GM19238 (cell line): ENCODE measurements around the gene NKG7.

Source experiments
- DNase-seq: peaks from one replicate; pipeline ENCODE4 v3.0.0; 2011; ENCODE audit warnings: low spot score; ENCODE audit not compliant: insufficient read length

The NKG7 gene

DNA sequence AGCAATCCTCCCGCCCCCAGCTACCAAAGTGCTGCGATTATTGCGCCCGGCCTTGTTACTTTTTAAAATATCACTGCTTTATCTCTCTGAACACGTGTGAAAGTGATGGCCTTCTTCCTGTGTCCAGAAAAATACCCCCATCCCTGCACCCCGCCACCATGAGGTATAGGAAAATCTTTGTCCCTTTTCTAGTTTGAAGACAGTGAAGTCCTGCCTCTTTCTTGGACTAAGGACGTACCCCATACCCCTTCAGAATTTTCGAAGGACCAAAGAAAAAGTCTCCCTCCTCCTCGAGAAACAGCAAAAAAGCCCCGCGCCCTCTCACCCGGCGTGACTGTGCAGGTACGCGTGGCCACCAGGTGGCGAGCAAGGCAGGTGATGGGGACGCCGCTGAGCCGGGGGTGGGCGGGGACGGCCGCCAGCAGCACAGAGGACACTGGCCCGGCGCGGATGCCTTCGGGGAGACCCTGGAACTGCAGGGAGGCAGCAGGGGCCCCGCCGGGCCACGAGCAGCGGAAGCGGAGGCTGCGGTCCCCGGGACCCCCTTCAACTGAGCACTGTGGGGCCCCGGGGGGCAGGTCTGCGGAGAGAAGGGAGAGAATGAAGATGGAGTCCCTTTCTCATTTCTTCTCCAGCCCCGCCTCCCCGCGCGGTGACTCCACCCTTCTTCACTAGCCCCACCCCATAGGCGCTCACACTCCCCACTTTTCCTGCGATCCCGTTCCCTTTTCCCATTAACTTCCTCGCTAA is 33.7 kb downstream of the NKG7 start:
- peak; percentile 97 for DNase-seq

- DNase-seq, result no peak
Observed at GRCh38 chr19:51337861-51338562, 34.4 kb downstream of the NKG7 start.

DNA sequence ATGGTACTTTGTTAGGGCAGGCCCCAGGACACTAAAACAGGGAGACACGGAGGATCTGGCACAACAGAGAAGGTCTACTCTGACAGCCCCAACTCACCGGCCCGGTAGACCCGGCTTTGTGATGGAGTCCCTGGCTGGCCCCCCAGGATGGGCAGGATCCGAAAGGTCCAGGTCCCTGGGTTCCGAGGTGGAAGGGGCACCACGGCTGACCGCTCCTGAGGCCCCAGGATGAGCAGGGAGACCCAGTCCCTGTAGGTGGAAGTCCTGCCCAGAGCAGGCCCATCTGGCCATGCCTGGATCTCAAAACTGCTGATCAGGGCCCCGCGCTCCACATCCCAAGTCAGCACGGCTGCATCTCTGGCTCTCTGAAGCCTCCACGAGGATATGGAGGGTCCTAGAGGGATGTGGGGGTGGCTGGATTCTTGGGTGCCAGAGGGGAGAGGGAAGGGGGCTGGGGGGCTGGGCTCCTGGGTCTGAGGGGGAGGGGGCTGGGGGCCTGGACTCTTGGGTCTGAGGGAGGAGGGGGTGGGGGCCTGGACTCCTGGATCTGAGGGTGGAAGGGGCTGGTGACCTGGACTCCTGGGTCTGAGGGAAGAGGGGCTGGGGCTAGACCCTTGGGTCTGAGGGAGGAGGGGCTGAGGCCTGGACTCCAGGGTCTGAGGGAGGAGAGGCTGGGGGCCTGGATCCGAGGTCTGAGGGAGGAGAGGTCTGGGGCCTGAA is 35.2 kb downstream of the NKG7 start:
- no peak for DNase-seq

- DNase-seq, result no peak
Observed at GRCh38 chr19:51333836-51334460, 38.5 kb downstream of the NKG7 start.

GRCh38 chr19:51331716-51332115 is 40.7 kb downstream of the NKG7 start:
- DNase-seq, result no peak

DNA sequence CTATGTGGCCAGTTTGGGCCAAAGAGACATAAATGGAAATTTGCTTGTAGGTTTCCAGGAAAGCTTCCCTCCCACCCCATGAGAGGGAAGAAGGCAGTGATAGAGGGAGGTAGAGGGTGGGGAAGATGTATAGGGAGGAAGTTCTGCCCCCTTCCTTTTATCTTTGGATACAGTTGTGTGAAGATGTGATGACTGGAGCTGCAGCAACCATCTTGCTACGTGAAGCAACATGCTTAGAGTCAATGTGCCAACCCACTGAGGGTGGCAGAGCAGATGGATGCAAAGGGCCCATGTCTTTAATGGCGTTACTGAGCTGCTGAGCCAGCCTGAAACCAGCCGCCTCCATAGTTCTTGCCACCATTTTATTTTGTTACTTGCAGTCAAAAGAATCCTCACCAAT is 41.3 kb downstream of the NKG7 start:
- no peak for DNase-seq

DNA sequence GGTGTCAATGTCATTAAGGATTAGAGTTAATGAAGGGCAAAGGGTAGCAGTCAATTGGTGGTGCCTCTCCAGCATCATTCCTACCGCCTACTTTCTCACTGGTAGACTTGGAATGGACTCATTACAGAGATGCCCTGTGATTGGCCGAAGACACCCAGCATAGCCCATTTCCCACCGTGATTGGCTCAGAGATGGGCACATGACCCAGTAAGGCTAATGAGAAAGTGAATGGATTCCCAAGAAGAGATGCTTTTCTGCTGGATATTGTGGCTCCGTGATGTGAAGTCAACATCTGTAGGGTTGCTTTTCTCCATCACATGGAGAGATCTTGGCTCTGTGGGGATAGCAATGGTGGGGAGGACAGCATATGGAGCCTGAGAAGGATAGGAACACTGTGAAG is 42.1 kb downstream of the NKG7 start:
- no peak for DNase-seq

GRCh38 chr19:51329411-51329810 is 43.0 kb downstream of the NKG7 start:
- DNase-seq, result no peak

GRCh38 chr19:51327066-51328001 is 45.1 kb downstream of the NKG7 start:
- DNase-seq, result peak; percentile 58

GRCh38 chr19:51326216-51327065 is 46.0 kb downstream of the NKG7 start:
- no peak for DNase-seq

- no peak for DNase-seq
Observed at GRCh38 chr19:51325161-51325976, 47.1 kb downstream of the NKG7 start.

- DNase-seq, result no peak
Observed at GRCh38 chr19:51324167-51324481, 48.3 kb downstream of the NKG7 start.

DNA sequence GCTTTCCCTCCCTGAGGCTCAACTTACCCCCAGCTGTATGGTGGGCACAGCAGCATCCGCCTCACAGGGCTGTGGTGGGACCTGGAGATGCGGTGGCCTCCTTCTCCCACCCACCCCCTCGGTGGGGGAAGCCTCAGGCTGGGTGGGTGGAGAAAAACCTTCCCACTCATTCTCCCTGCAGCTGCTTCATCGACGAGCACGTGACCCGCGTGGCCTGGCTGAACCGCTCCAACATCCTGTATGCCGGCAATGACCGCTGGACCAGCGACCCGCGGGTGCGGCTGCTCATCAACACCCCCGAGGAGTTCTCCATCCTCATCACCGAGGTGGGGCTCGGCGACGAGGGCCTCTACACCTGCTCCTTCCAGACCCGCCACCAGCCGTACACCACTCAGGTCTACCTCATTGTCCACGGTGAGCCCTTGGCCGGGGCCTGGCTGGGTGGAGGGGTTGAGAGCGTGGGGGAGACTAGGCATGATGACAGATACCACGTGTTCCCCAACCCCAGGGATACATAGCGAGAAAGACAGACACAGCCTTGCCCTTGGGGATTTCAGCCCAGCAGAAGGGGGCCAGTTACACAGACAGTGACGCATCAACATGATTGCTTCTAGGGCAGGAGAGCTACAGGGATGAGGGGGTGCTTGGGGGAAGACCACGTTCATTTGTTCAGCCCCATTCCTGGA is 48.8 kb downstream of the NKG7 start:
- DNase-seq, result no peak

DNA sequence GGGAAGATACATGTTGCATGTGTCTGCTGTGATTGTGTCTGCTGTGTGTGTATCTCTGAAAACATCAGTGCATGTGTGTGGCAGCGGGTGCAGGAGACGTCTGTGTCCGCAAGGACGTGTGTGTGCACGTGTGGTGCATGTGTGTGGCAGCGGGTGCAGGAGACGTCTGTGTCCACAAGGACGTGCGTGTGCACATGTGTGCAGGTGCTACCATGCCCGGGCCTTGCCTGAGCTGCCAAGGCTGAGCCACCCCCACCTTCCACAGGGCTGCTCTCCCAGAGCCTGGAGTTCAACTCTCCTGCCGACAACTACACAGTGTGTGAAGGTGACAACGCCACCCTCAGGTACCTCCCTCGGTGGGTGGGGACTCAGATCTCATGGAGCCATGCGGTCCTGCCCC is 50.7 kb downstream of the NKG7 start:
- no peak for DNase-seq
